Lung microvascular endothelial cell (primary cell): ENCODE measurements around the gene TSPAN7. TPM values are rescaled to one million over a fixed set of nuclear protein-coding genes. Genes with fewer than 3 reads are reported as not detected.

Experiments
- DNase-seq, 2 donors: peaks; one replicate each; pipeline versions ENCODE4 v3.0.0 to v3.0.0-alpha.2; 2010; ENCODE audit warnings: low read depth in 2 of 2
- total RNA-seq: library from RNA; depleted of rRNA; stranded (reverse); fragments of >200 nt; gene quantifications from 2 replicates; pipeline ENCODE4 v1.2.1, GENCODE V29; 2014

Gene TSPAN7
- total RNA-seq, 1 donor from 2014 or later = 38.1 TPM

- no peak for DNase-seq
These were observed 82.6 kb downstream of the TSPAN7 start for GRCh38 chrX:38643903-38644302.

GRCh38 chrX:38646129-38646528 is 84.8 kb downstream of the TSPAN7 start:
- DNase-seq = no peak

GRCh38 chrX:38649221-38649620 is 87.9 kb downstream of the TSPAN7 start:
- no peak for DNase-seq

GRCh38 chrX:38649674-38650647 is 88.6 kb downstream of the TSPAN7 start:
- no peak for DNase-seq

DNA sequence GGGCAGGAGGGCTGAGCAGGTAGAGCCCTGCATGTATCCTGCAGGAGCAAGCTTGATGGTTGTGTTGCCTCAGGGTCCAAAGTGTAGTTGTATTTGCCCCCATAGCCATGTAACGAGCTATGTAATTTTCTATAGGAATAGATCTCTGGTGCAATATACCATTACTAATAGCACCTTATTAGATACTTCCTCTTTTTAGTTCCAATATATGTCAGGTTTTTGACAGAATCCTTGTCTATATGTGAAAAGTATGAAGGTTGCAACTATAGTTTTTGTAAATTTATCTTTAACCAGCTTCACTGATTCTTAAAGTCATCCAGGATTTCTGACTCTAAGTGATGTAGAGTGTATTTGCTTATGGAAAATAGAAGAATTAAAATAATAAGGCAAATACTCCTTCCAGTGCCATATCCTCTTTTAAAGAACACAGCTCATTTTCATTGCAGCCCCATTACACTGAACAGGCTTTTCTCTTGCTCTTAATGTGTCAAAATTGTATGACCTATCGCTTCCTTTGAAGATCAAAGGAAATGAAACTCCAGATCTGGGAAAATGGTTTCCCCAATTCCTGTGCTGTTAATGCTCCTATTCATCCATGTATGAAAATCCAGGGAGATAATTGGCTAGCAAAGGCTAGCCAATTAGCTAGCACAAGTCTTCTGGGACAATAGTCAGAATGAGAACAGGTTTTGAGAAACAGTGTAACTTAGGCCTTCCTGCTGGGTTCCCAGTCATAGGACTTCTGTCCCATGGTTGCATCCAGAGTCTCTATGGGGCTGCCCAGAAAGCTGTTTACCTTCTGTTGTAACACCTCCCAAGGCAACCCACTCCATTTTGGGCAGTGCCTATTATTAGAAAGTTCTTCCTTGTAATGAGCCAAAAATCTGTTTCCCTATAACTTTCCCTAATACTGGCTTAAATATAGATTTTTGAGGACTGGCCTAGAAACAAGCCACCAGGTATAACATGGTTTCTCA is 90.6 kb downstream of the TSPAN7 start:
- DNase-seq = no peak

DNA sequence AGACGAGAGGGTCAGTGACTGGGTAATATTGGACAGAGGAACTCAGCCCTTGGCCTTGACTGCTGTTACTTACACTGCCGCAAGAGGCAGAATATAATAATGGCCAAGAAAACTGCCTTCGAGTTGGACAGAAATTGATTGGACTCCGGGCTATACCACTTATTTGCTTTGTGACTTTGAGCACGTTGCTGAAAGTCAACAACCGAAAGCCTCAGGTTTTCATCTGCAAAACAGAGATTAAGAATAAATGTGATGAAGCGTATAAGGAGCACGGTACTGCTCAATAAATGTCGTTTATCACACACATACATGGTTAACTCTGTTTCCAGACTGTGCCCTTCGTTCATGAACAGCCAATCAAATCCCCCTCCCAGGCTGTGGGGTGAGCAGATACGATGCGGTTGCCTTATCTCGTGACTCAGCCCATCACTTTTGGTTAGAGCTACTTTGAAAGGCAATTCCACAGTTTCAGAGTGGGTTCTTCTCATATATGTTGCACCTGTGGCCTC is 91.6 kb downstream of the TSPAN7 start:
- no peak for DNase-seq

GRCh38 chrX:38654302-38654701 is 93.0 kb downstream of the TSPAN7 start:
- peak; percentile 45 to 71 for DNase-seq

DNA sequence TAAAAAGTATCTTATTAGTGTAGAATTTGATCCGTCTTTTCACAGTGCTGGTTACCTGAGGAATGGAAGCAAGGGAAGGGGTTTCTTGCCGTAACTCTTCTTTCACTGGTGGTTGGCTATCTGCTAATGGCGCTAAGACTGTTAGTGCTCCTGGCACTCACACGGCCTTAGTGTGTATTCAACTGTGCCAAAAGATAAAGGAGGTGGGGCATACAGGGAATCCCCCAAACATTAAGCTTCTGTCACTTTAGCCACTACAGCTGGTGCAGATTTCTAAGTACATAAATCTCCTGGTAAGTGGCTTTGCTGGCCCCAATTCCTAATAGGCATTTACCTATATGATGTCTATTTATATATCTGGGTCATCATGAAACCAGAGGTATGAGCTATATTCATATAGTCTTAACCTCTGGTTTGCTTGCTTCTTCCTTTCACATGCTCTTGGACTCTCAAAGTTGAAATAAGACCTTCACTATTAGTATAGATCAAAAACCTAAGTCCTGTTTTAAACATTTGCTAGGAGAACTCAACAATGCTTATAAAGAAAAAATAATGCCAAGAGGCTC is 95.1 kb downstream of the TSPAN7 start:
- no peak for DNase-seq

DNA sequence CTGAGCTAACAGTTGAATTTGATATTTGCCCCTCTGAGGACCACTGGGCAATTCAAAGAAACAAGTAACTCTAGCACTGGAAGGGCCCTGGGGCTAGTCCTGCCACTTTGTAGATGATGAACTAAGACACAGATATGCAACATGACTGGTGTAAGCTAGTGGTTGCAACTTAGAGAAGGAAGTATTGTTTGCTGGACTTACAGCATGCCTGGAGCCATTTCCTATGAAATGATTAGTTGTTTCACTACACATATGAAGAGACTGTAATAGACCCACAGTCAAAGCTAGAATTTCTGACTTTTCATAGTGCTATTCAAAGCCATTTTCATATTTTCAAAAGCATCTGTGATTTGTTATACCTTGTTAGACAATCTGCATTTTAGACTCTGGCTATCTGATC is 96.2 kb downstream of the TSPAN7 start:
- DNase-seq = no peak

DNA sequence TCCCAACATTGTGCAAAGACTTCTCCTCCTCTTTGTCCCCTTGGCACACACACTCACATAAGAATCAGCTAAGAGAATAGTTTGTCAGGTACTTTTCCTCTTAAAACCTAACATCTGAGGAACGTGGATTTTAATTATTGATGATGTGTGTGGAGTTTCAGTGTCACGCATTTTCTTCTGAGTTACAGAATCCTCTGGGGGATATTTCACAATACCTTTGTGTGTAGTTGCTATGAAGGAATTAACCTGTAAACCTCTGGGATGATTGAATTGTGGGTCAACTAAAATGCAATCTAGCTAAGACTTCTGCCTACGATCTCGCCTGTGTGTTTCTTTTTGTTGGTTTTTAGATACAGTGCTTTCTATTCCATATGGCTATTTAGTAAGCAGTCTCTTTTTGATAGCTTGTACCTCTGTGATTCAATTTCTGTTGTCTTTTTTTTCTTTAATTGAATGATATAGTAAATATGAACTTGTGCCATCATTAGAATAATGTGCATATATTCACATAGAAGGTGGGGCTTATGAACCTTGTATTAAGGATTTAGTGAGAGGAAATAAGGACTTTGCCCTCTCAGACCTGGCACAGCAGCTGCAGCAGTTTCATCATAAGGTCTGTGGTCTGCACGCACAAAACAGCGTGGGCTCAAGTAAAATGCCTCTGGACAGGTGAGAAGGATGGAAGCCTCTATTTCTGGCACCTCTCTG is 99.2 kb downstream of the TSPAN7 start:
- DNase-seq = no peak

DNA sequence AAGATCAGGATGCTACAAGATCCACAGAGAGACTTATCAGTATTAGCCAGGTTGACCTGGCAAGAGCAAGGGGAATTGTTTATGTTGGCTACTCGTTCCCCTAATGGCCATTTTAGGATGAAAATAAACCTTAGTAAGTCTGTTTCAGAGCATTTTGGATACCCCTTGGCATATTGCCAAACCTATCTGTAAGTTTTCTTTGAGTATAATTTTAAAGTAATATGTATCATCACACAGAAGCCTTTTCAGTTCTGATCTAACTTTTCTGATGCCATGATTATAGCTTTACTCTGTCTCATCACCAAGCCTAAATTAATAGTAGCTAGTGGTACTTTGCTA is 99.7 kb downstream of the TSPAN7 start:
- peak in 1 of 2 donors; percentile 7 for DNase-seq

DNA sequence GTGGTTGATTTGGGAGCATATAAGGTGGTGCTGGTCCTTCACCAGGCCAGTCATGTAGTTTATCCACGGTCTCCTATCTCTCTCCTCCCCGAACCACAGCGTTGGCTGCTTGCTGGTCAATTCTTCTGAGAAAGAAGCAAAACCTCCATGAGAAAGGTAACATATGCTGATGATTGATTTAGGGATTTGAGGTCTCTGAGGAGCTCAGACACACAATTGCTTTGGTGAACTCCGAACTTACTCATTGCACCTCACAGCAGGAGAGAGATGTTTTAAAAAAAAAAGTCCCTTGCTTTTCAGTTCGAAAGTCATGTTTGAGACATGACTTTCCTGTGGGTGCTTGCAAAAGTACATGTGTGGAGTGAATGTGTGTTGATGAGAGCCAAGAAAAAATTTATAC is 100.2 kb downstream of the TSPAN7 start:
- no peak for DNase-seq

DNA sequence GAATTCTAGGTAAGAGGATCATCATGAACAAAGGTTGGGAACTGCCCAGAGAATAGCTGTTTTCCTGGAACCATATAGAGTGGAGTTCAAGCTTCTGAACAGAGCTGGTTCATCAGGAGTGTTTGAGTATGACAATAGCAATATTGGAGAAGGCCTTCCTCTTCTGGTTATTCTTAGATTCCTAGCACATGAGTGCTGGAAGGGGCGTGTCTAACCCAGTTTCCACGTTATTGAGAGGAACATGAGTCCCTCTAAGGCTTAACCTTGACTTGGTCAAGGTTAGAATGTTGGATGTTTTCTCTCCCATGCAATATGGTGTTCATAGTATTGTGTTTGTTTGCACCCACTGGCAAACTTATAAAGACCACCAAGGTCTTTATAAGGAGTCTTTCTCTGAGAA is 101.3 kb downstream of the TSPAN7 start:
- no peak for DNase-seq

- peak; percentile 49 to 55 for DNase-seq
These were observed 102.9 kb downstream of the TSPAN7 start for GRCh38 chrX:38664285-38664684.

DNA sequence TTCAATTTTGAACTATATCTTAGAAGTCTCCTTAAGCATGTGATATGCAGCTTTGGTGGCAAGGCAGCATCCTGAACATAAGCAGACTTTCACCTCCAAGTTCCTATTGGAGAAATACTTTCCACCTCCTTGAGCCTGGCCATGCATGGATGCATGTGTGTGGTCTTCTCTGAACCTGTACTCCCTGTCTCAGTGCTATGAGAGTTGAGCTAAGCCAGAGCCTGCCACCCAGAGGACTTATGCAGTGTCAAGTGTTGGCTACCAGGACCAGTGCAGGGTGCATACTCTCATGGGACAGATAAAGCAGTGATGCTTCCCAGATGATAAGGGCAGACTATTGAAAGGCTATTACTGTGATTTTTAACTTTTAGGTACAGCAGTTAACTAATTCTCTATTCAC is 105.6 kb downstream of the TSPAN7 start:
- no peak for DNase-seq

- no peak for DNase-seq
These were observed 107.4 kb downstream of the TSPAN7 start for GRCh38 chrX:38668771-38669170.

DNA sequence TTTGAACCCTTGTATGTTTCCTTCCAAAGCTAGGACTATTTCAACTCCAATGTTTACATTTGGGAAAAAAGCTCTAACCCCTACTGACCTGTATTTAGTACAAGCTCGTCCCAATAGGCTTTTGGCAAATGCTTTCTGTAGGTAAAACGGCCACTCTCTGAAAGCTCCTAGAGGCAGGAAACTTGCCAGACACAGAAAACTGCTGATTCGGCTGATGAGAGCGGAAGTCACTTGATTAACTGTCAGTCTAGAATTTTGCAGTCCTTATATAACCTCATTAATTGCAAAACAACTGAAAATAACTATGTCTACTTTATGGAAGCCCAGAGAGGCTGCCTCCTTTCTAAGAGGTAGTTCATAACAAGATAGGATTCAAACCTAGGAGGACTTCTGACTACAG is 108.1 kb downstream of the TSPAN7 start:
- peak in 1 of 2 donors; percentile 40 for DNase-seq

GRCh38 chrX:38672646-38673045 is 111.3 kb downstream of the TSPAN7 start:
- DNase-seq = no peak

- no peak for DNase-seq
These were observed 114.5 kb downstream of the TSPAN7 start for GRCh38 chrX:38675856-38676255.

DNA sequence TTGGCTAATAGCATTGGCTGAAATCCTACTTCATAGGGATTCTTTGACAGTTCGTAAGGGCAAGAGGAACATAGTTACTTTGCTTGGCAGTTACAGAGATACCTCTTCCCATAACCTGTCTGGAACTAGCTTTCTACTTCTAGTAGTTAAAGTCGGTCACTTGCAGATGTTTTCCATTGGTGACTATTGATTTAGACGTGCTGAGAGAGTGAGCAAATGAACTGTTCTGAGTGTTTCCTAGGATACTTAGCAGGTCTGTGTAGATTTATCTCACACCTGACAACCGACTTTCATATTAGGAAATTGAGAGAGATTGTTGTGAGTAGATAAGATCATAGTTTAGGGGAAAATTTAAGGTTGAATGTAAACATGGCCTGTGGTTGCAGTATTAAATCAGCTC is 116.8 kb downstream of the TSPAN7 start:
- DNase-seq = no peak

- DNase-seq = no peak
These were observed 117.5 kb downstream of the TSPAN7 start for GRCh38 chrX:38678821-38679220.
